Upper lobe of left lung (tissue), 4 donors: ENCODE results near the gene SLC22A1.

ENCODE experiments used
- CTCF ChIP-seq, 6 experiments: fragments of 450-650 bp in 4 of 6; fragments of 200-600 bp in 2 of 6; sonication (generic) in 2 of 6; IDR thresholded peaks; one replicate each; pipeline ENCODE4 v1.5.1; 2016 to 2019; ENCODE audit warnings: antibody characterized with exemption in 6 of 6
- POLR2A ChIP-seq, 4 donors: fragments of 450-650 bp; IDR thresholded peaks; one replicate each; pipeline ENCODE4 v1.5.1; 2016 to 2017; ENCODE audit warnings: antibody characterized with exemption in 4 of 4, mild to moderate bottlenecking in 2 of 4
- POLR2AphosphoS5 ChIP-seq, 2 donors: sonication (generic); formaldehyde crosslinking; IDR thresholded peaks; one replicate each; pipeline ENCODE4 v1.5.1; 2017; ENCODE audit warnings: antibody characterized with exemption in 2 of 2

- TF ChIP-seq CTCF (IDR thresholded peaks at IDR 0.05) = no peak
- TF ChIP-seq POLR2A (IDR thresholded peaks at IDR 0.05) = no peak
- TF ChIP-seq POLR2AphosphoS5 (IDR thresholded peaks at IDR 0.05) = no peak
Measured at GRCh38 chr6:160178271-160178670, 56.7 kb downstream of the SLC22A1 start.
